ENCODE data around the gene ZFP36L2.

DNA sequence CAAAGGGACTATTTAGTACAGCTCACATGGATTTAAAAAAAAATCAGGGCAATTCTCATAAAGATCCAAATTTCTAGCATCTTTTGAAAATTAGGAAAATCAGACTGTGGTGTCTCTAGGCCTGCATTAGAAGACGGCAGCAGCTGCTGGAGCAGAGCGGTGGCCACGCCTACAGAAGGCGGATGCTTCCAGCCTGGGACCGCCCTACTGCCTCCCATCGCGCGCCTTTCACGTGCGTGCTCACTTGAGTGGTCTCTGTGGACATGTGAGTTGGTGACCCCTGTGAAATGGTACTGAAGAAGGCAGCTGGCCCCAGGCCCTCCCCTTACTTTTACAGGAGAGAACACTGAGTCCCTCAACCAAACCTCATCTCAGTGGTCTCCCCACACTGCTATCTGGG, 15.2 kb upstream of the ZFP36L2 start:
- TF ChIP-seq ZNF707 (tag by site-specific recombination; IDR thresholded peaks at IDR 0.05), result no peak
- TF ChIP-seq, protein P1, sequence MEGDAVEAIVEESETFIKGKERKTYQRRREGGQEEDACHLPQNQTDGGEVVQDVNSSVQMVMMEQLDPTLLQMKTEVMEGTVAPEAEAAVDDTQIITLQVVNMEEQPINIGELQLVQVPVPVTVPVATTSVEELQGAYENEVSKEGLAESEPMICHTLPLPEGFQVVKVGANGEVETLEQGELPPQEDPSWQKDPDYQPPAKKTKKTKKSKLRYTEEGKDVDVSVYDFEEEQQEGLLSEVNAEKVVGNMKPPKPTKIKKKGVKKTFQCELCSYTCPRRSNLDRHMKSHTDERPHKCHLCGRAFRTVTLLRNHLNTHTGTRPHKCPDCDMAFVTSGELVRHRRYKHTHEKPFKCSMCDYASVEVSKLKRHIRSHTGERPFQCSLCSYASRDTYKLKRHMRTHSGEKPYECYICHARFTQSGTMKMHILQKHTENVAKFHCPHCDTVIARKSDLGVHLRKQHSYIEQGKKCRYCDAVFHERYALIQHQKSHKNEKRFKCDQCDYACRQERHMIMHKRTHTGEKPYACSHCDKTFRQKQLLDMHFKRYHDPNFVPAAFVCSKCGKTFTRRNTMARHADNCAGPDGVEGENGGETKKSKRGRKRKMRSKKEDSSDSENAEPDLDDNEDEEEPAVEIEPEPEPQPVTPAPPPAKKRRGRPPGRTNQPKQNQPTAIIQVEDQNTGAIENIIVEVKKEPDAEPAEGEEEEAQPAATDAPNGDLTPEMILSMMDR (tag by site-specific recombination; IDR thresholded peaks at IDR 0.05), result no peak
- TF ChIP-seq ZFP37 (tag by site-specific recombination; IDR thresholded peaks at IDR 0.05), result no peak
- TF ChIP-seq, protein P2, sequence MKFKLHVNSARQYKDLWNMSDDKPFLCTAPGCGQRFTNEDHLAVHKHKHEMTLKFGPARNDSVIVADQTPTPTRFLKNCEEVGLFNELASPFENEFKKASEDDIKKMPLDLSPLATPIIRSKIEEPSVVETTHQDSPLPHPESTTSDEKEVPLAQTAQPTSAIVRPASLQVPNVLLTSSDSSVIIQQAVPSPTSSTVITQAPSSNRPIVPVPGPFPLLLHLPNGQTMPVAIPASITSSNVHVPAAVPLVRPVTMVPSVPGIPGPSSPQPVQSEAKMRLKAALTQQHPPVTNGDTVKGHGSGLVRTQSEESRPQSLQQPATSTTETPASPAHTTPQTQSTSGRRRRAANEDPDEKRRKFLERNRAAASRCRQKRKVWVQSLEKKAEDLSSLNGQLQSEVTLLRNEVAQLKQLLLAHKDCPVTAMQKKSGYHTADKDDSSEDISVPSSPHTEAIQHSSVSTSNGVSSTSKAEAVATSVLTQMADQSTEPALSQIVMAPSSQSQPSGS (tag by site-specific recombination; IDR thresholded peaks at IDR 0.05; ENCODE audit: low read depth), result no peak
- TF ChIP-seq ZNF24 (tag by site-specific recombination; IDR thresholded peaks at IDR 0.05), result no peak
- no peak for TF ChIP-seq TRIM28 (IDR thresholded peaks at IDR 0.05; ENCODE audit: borderline replicate concordance, low read length)
- TF ChIP-seq, protein P3, sequence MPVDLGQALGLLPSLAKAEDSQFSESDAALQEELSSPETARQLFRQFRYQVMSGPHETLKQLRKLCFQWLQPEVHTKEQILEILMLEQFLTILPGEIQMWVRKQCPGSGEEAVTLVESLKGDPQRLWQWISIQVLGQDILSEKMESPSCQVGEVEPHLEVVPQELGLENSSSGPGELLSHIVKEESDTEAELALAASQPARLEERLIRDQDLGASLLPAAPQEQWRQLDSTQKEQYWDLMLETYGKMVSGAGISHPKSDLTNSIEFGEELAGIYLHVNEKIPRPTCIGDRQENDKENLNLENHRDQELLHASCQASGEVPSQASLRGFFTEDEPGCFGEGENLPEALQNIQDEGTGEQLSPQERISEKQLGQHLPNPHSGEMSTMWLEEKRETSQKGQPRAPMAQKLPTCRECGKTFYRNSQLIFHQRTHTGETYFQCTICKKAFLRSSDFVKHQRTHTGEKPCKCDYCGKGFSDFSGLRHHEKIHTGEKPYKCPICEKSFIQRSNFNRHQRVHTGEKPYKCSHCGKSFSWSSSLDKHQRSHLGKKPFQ (tag by site-specific recombination; IDR thresholded peaks at IDR 0.05), result no peak
- TF ChIP-seq, protein P4, sequence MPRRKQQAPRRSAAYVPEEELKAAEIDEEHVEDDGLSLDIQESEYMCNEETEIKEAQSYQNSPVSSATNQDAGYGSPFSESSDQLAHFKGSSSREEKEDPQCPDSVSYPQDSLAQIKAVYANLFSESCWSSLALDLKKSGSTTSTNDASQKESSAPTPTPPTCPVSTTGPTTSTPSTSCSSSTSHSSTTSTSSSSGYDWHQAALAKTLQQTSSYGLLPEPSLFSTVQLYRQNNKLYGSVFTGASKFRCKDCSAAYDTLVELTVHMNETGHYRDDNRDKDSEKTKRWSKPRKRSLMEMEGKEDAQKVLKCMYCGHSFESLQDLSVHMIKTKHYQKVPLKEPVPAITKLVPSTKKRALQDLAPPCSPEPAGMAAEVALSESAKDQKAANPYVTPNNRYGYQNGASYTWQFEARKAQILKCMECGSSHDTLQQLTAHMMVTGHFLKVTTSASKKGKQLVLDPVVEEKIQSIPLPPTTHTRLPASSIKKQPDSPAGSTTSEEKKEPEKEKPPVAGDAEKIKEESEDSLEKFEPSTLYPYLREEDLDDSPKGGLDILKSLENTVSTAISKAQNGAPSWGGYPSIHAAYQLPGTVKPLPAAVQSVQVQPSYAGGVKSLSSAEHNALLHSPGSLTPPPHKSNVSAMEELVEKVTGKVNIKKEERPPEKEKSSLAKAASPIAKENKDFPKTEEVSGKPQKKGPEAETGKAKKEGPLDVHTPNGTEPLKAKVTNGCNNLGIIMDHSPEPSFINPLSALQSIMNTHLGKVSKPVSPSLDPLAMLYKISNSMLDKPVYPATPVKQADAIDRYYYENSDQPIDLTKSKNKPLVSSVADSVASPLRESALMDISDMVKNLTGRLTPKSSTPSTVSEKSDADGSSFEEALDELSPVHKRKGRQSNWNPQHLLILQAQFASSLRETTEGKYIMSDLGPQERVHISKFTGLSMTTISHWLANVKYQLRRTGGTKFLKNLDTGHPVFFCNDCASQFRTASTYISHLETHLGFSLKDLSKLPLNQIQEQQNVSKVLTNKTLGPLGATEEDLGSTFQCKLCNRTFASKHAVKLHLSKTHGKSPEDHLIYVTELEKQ (tag by site-specific recombination; IDR thresholded peaks at IDR 0.05; ENCODE audit: borderline replicate concordance), result no peak
- TF ChIP-seq, protein P5, sequence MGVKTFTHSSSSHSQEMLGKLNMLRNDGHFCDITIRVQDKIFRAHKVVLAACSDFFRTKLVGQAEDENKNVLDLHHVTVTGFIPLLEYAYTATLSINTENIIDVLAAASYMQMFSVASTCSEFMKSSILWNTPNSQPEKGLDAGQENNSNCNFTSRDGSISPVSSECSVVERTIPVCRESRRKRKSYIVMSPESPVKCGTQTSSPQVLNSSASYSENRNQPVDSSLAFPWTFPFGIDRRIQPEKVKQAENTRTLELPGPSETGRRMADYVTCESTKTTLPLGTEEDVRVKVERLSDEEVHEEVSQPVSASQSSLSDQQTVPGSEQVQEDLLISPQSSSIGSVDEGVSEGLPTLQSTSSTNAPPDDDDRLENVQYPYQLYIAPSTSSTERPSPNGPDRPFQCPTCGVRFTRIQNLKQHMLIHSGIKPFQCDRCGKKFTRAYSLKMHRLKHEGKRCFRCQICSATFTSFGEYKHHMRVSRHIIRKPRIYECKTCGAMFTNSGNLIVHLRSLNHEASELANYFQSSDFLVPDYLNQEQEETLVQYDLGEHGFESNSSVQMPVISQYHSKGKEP (tag by site-specific recombination; IDR thresholded peaks at IDR 0.05), result no peak
- TF ChIP-seq ZSCAN16 (tag by site-specific recombination; IDR thresholded peaks at IDR 0.05), result no peak
- TF ChIP-seq SP2 (tag by site-specific recombination; IDR thresholded peaks at IDR 0.05), result no peak
- no peak for TF ChIP-seq BCL11A (tag by site-specific recombination; IDR thresholded peaks at IDR 0.05; ENCODE audit: low read depth)
